GM19351 (cell line): Measurements from ENCODE around the gene GSK3B.

ENCODE experiments used
- ATAC-seq: cut with Tn5 transposase; IDR thresholded peaks from one replicate; pipeline ENCODE4 v1.9.1; 2021; ENCODE audit warnings: mild to moderate bottlenecking, moderate library complexity; ENCODE audit not compliant: unreplicated experiment

Gene GSK3B

GRCh38 chr3:120093911-120094775 lies at the start of gene GSK3B:
Gene GSK3B, minus strand, starts transcription at chr3:120094447. Its CDS starts 1,013 bp downstream, at chr3:120093434.
- peak; percentile 21 for ATAC-seq

DNA sequence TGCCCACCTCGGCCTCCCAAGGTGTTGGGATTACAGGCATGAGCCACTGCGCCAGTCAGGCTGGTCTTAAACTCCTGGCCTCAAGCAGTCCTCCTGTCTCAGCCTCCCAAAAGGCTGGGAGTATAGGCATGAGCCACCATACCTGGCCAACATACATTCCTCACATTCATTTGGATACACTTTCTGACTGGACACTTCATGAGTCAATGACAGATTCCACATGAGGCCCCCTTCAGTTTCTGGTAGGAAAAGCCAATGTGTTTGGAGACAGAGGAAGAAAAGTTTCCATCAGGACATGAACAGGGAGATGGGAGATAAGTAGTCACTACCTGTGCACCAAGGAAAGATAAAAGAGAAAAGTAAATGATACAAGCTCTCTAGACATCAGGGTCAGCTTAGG lies 49.4 kb upstream of the GSK3B start:
- no peak for ATAC-seq

GRCh38 chr3:120142236-120142635 lies 48.0 kb upstream of the GSK3B start:
- ATAC-seq, result no peak

DNA sequence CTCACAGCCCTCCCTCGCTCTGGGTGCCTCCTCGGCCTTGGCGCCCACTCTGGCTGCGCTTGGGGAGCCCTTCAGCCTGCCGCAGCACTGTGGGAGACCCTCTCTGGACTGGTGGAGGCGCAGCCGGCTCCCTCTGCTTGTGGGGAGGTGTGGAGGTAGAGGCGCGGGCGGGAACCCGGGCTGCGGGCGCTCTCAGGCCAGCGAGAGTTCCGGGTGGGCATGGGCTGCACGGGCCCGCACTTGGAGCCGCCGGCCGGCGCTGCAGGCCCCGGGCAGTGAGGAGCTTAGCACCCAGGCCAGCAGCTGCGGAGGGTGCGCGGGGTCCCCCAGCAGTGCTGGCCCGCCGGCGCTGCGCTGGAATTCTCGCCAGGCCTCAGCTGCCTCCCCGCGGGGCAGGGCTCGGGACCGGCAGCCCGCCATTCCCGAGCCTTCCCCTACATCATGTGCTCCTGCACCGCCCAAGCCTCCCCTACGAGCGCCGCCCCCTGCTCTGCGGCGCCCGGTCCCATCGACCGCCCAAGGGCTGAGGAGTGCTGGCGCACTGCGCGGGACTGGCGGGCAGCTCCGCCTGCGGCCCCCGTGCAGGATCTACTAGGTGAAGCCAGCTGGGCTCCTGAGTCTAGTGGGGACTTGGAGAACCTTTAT lies 46.0 kb upstream of the GSK3B start:
- no peak for ATAC-seq

DNA sequence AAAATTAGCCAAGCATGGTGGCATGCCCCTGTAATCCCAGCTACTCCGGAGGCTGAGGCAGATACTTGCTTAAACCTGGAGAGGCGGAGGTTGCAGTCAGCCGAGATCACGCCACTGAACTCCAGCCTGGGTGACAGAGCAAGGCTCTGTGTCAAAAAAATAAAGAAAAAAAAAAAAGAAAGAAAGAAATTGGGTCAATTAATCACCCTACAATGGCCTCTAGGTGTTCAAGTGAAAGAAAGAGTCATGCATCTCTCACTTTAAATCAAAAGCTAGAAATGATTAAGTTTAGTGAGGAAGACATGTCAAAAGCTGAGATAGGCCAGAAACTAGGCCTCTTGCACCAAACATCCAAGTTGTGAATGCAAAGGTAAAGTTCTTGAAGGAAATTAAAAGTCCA lies 44.9 kb upstream of the GSK3B start:
- no peak for ATAC-seq

GRCh38 chr3:120137548-120137947 lies 43.3 kb upstream of the GSK3B start:
- no peak for ATAC-seq

DNA sequence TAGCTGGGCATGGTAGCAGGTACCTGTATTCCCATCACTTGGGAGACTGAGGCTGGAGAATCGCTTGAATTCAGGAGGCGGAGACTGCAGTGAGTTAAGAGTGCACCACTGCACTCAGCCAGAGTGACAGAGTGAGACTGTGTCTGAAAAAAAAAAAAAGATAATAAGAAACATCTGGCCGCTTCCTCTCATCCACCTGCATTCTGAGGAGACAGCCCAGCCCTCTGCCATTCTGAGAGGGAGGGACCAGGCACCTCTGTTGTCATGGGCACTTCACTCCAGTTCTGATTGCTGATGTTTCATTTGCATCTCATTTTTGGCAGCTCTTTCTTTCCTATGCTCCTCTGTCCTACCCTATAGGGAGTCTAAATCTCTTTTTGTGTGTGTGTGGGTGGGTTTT lies 36.4 kb upstream of the GSK3B start:
- ATAC-seq, result no peak

DNA sequence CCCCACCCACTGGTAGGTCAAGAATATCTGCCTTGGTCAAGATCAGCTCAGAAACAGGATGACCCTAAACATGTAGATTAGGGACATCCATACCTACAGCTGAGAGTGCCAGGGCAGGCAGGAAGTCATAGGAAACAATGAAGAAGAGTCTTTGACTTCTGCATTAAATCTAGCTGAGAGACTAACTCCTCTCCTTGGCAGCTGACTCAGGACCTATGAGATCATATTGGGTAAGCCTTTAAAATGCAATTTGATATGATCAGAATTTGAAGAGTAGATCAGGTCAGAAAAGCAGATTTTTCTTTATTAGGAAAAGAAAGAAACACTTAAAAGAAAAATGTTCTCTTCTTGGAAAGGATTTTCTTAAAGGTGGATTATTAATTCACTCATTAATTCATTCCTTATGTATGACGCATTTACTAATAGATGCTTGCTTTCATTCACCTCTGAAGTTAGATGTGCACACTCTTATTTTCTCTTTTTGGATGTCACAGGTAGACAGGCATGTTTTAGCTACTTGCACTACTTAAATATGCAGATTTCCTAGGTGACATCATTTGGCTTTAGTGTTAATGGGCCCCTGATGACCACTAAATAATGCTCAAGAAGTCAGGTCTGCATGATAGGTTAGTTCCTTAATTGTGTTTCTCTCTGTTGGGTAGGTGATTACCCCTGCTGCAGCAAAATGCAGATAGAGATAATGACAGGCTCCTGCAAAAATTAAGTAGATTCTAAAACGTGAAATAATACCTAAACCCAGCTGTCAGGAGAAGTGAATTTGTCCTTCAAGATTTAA lies 35.7 kb upstream of the GSK3B start:
- no peak for ATAC-seq

GRCh38 chr3:120129051-120129450 lies 34.8 kb upstream of the GSK3B start:
- no peak for ATAC-seq

DNA sequence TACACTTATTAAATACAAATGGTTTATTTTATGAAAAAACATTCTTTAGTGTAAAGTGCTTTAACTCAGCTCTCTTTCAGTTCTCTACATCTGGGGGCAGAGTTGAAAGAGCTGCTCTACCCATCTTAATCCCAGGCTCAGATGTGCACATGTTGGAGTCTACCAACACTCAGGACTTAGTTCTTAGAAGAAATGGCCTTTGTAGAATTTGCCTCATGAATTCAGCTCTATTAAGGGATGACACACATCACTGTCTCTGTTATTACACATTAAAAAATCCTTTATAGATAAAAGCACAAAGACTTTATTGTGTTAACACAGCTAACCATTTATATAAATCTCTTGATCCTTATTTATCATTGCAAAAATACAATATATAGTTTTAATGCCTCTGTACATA lies 31.7 kb upstream of the GSK3B start:
- ATAC-seq, result no peak

- ATAC-seq, result no peak
These were observed 25.7 kb upstream of the GSK3B start for GRCh38 chr3:120119846-120120510.

DNA sequence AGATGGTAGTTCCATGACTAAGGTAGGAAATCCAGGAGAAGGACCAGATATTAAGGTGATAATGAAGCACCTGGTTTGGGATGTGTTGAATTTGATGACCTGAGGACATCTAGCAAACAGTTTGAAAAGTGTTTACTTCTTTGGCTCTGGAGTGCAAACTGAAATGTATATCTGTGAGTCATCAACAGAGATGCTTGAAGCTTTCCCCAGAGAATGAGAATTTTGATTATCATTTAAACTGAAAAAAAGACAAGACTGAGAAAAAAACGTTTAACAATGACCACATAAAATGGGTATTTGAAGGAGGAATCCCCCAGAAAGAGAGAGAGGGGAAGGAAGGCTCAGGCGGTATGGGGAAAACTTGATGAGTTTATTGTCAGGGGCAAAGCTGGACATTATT lies 20.7 kb upstream of the GSK3B start:
- ATAC-seq, result no peak

DNA sequence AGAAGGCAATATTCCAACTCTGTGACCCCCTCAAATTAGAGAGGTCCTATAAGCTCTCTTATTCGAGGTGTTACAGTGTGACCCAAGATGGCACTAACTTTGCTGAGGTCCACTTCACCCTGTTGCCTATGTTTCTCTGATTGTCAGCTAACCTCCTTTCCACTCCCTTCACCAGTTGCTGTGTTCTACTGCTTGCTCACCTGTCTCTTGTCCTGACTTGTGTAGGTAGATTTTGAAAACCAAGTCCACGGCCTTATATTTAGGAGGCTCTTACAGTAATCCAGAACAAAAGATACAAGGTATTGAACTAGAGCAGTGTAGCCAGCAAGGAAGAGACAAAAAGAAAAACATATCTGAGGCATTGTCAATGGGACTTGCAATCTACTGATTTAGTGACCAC lies 20.1 kb upstream of the GSK3B start:
- ATAC-seq, result no peak

DNA sequence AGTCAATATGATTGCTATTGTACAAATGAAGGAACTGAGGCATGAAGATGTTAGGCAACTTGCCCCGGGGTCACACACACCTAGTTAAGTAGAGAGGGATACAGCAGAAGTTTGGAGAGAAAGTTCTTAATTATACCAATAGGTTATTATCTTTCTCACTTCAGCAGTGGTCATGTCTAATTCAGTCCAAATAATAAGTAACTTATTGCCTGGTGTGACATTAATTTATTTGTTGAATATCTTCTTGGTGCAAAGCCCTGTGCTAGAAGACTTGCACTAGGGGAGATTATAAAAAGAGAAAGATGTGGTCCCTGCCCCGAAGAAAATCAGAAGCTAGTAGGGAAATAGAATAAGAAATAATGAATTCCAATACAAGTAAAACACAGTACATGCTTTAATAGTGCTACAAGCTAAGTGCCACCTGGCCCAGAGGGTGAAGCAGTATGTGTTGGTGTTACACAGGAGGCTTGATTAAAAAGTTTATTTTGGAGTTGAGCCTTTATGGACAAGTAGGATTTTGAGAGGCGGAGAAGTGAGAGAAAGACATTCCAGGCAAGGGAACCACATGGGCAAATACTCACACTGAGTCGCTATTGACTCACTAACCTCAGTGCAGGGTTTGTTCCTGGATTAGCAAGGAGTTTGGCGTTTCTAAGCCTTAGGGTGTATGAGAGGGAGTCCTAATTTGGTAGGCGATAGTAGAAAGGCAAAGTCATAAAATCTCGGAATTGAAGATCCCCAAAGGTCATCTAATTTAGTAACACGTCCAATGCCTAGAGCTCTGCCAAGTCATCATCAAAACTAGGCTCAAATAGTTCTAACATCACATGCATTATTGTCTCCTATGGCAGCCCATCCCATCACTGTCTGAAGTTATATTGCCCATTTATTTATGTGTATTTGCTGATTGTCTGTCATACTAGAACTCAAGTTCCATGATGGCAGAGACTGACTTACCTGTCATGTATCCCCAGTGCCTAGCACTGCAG lies 19.2 kb upstream of the GSK3B start:
- no peak for ATAC-seq

DNA sequence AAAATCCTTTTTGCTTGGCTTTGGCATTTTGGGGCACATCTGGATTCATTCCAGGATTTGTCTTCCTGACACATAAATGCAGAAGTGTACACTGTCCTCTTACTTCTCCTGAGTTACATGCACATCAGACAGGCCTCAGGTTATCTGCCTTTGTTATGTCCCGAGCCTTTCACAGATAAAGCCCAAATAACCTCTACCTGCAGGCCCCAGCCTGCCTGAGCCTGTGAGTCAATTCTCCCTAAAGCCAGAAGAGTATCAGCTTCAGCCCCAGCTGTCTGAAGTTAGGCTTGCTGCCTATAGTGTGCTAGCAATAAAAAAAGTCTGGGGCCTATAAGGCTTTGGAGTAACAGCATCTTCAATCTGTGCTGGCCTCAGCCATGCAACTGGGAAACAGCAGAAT lies 17.7 kb upstream of the GSK3B start:
- no peak for ATAC-seq

GRCh38 chr3:120103276-120103675 lies 9.0 kb upstream of the GSK3B start:
- ATAC-seq, result no peak

DNA sequence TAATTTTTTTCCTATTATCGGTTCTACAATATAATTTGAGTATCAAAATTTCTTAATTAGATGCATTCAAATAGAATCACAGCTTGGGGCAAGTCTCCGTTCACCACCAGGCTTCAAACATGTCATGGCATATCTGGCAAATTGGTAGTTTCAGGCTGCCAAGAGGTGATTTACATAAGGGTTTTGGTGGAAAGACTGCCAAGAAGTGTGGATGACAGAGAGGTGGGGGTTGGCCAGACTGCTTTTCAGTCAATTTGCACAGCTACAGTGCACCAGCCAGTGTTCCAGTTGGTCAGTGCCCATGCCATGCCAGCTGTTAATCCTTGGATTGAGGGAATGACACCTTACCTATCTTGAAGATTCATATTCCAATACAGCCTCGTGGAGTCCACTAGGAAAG lies 8.4 kb upstream of the GSK3B start:
- ATAC-seq, result peak; percentile 35

GRCh38 chr3:120102232-120102631 lies 8.0 kb upstream of the GSK3B start:
- ATAC-seq, result no peak

- ATAC-seq, result peak; percentile 46
These were observed 7.4 kb upstream of the GSK3B start for GRCh38 chr3:120101624-120102023.

- ATAC-seq, result no peak
These were observed 6.5 kb upstream of the GSK3B start for GRCh38 chr3:120100711-120101110.
